ENCODE measurements around the gene F12.

DNA sequence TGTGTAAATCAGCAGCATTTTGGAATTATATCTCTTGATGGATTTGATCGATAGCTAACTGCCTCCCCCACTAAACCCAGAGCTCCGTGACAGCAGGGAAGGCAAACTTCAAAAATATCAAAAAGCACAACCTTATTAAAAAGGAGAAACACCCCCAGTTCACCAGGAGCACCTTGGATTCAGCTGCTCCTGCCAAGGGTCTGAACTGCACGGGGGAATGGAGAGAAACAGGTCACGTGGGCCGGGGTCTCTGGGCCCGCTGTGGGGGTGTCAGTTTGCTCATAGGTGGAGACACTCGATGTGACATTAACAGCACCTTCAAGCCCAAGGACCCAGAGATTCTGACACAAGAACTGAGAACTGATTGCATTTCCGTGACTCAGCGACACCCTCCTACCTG is 26.2 kb downstream of the F12 start:
- TF ChIP-seq, protein P1, sequence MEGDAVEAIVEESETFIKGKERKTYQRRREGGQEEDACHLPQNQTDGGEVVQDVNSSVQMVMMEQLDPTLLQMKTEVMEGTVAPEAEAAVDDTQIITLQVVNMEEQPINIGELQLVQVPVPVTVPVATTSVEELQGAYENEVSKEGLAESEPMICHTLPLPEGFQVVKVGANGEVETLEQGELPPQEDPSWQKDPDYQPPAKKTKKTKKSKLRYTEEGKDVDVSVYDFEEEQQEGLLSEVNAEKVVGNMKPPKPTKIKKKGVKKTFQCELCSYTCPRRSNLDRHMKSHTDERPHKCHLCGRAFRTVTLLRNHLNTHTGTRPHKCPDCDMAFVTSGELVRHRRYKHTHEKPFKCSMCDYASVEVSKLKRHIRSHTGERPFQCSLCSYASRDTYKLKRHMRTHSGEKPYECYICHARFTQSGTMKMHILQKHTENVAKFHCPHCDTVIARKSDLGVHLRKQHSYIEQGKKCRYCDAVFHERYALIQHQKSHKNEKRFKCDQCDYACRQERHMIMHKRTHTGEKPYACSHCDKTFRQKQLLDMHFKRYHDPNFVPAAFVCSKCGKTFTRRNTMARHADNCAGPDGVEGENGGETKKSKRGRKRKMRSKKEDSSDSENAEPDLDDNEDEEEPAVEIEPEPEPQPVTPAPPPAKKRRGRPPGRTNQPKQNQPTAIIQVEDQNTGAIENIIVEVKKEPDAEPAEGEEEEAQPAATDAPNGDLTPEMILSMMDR (IDR thresholded peaks at IDR 0.05; ENCODE audit: insufficient read depth, low read length): no peak
- TF ChIP-seq POLR2AphosphoS5 (IDR thresholded peaks at IDR 0.05; ENCODE audit: low read depth): no peak
- TF ChIP-seq, protein P2, sequence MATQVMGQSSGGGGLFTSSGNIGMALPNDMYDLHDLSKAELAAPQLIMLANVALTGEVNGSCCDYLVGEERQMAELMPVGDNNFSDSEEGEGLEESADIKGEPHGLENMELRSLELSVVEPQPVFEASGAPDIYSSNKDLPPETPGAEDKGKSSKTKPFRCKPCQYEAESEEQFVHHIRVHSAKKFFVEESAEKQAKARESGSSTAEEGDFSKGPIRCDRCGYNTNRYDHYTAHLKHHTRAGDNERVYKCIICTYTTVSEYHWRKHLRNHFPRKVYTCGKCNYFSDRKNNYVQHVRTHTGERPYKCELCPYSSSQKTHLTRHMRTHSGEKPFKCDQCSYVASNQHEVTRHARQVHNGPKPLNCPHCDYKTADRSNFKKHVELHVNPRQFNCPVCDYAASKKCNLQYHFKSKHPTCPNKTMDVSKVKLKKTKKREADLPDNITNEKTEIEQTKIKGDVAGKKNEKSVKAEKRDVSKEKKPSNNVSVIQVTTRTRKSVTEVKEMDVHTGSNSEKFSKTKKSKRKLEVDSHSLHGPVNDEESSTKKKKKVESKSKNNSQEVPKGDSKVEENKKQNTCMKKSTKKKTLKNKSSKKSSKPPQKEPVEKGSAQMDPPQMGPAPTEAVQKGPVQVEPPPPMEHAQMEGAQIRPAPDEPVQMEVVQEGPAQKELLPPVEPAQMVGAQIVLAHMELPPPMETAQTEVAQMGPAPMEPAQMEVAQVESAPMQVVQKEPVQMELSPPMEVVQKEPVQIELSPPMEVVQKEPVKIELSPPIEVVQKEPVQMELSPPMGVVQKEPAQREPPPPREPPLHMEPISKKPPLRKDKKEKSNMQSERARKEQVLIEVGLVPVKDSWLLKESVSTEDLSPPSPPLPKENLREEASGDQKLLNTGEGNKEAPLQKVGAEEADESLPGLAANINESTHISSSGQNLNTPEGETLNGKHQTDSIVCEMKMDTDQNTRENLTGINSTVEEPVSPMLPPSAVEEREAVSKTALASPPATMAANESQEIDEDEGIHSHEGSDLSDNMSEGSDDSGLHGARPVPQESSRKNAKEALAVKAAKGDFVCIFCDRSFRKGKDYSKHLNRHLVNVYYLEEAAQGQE (IDR thresholded peaks at IDR 0.05; ENCODE audit: insufficient replicate concordance, low read depth): no peak

All from HL-60 (cell line).